Measurements from ENCODE around the gene EDARADD.

DNA sequence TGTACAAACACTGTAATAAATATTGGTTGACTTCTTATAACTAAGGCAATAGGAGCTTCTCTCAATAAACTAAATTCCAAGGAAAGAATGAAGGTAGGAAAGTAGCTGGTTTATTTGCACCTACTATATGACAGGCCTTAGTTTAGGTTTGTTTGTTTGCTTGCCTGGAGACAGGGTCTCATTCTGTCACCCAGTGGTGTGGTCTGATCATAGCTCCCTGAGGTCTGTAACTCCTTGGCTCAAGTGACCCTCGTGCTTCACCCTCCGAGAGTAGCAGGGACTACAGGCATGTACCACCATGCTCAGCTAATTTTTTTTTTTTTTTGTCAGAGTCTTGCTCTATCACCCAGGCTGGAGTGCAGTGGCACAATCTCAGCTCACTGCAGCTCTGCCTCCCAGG, 1.9 kb upstream of the EDARADD start:
- TF ChIP-seq, protein P1, sequence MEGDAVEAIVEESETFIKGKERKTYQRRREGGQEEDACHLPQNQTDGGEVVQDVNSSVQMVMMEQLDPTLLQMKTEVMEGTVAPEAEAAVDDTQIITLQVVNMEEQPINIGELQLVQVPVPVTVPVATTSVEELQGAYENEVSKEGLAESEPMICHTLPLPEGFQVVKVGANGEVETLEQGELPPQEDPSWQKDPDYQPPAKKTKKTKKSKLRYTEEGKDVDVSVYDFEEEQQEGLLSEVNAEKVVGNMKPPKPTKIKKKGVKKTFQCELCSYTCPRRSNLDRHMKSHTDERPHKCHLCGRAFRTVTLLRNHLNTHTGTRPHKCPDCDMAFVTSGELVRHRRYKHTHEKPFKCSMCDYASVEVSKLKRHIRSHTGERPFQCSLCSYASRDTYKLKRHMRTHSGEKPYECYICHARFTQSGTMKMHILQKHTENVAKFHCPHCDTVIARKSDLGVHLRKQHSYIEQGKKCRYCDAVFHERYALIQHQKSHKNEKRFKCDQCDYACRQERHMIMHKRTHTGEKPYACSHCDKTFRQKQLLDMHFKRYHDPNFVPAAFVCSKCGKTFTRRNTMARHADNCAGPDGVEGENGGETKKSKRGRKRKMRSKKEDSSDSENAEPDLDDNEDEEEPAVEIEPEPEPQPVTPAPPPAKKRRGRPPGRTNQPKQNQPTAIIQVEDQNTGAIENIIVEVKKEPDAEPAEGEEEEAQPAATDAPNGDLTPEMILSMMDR (conservative IDR thresholded peaks at IDR 0.05; ENCODE audit: low read length) = no peak
- no peak for TF ChIP-seq EZH2phosphoT487 (IDR thresholded peaks at IDR 0.05; ENCODE audit: borderline replicate concordance, low read depth, low read length)
